ENCODE results near the gene ADGRV1.

The ADGRV1 gene

DNA sequence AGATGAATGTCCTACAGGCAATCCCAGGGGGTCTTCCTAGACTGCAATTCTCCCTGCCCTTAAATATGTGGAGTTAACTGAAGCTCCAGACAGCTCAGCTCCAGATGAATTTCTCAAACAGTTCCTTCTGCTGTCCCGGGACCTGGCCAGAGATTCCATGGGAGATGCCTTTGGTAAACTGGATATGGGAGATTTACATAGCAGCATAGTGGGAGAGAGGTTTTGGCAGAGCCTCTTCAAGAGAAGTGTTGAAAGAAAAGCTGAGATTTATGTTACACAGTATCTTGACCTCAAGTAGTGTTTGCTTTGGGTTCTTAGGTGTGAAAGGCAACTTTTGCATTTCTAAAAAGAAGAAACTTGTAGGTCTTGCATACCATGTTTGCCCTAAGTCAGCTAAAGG lies 459.6 kb downstream of the ADGRV1 start:
- TF ChIP-seq, protein P1, sequence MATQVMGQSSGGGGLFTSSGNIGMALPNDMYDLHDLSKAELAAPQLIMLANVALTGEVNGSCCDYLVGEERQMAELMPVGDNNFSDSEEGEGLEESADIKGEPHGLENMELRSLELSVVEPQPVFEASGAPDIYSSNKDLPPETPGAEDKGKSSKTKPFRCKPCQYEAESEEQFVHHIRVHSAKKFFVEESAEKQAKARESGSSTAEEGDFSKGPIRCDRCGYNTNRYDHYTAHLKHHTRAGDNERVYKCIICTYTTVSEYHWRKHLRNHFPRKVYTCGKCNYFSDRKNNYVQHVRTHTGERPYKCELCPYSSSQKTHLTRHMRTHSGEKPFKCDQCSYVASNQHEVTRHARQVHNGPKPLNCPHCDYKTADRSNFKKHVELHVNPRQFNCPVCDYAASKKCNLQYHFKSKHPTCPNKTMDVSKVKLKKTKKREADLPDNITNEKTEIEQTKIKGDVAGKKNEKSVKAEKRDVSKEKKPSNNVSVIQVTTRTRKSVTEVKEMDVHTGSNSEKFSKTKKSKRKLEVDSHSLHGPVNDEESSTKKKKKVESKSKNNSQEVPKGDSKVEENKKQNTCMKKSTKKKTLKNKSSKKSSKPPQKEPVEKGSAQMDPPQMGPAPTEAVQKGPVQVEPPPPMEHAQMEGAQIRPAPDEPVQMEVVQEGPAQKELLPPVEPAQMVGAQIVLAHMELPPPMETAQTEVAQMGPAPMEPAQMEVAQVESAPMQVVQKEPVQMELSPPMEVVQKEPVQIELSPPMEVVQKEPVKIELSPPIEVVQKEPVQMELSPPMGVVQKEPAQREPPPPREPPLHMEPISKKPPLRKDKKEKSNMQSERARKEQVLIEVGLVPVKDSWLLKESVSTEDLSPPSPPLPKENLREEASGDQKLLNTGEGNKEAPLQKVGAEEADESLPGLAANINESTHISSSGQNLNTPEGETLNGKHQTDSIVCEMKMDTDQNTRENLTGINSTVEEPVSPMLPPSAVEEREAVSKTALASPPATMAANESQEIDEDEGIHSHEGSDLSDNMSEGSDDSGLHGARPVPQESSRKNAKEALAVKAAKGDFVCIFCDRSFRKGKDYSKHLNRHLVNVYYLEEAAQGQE (IDR thresholded peaks at IDR 0.05; ENCODE audit: insufficient replicate concordance, low read depth): no peak
- TF ChIP-seq, protein P2, sequence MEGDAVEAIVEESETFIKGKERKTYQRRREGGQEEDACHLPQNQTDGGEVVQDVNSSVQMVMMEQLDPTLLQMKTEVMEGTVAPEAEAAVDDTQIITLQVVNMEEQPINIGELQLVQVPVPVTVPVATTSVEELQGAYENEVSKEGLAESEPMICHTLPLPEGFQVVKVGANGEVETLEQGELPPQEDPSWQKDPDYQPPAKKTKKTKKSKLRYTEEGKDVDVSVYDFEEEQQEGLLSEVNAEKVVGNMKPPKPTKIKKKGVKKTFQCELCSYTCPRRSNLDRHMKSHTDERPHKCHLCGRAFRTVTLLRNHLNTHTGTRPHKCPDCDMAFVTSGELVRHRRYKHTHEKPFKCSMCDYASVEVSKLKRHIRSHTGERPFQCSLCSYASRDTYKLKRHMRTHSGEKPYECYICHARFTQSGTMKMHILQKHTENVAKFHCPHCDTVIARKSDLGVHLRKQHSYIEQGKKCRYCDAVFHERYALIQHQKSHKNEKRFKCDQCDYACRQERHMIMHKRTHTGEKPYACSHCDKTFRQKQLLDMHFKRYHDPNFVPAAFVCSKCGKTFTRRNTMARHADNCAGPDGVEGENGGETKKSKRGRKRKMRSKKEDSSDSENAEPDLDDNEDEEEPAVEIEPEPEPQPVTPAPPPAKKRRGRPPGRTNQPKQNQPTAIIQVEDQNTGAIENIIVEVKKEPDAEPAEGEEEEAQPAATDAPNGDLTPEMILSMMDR (IDR thresholded peaks at IDR 0.05; ENCODE audit: insufficient read depth, low read length): no peak
- TF ChIP-seq POLR2AphosphoS5 (IDR thresholded peaks at IDR 0.05; ENCODE audit: low read depth) (no peak), GABPA (IDR thresholded peaks at IDR 0.05; ENCODE audit: low read depth) (no peak), SPI1 (IDR thresholded peaks at IDR 0.05; ENCODE audit: borderline replicate concordance, low read depth) (no peak)
- Histone ChIP-seq H3K4me3 (replicated peaks; ENCODE audit: insufficient read depth, low read length) (no peak overlapping the region), H3K27ac (replicated peaks) (no peak overlapping the region), H3K27me3 (ENCODE audit: insufficient read depth, poor library complexity, severe bottlenecking) (no peaks in the 10 kb centered on the region)
- no peak for DNase-seq (ENCODE audit: low read depth in 1 of 2, low spot score in 1 of 2)

DNA sequence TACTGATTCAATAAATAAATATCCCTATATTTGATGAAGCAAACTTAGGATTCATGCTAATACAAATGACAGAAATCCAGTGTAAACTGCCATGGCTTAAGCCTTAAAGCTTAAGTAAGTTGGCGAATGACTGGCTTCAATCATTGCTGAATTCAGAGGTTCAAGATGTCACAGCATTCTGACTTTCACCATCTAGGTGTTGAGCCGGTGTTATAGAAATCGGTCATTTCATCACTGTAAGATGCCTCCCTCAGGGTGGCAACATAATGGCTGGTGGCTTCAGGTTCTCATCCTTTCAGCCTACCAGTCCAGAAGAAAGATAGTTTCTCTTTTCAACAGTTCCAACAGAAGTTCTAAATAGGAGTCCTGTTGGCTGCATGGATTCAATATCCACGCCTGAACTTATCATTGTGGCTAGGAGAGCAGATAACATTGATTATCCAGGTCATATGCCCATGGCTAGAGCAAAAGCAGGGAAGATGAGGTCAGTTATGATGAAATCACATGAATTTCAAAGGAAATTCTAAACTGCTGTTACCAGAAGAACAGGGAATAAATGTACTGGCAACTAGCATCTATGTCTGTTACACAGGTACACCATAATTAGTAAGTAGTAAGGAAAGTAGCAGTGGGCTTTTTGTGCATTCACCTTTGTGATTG lies 460.2 kb downstream of the ADGRV1 start:
- Histone ChIP-seq H3K27me3 (ENCODE audit: insufficient read depth, poor library complexity, severe bottlenecking) (no peaks in the 10 kb centered on the region), H3K27ac (replicated peaks) (no peak overlapping the region), H3K4me3 (replicated peaks; ENCODE audit: insufficient read depth, low read length) (no peak overlapping the region)
- no peak for DNase-seq (ENCODE audit: low read depth in 1 of 2, low spot score in 1 of 2)
- TF ChIP-seq POLR2AphosphoS5 (IDR thresholded peaks at IDR 0.05; ENCODE audit: low read depth) (no peak), SPI1 (IDR thresholded peaks at IDR 0.05; ENCODE audit: borderline replicate concordance, low read depth) (no peak), GABPA (IDR thresholded peaks at IDR 0.05; ENCODE audit: low read depth) (no peak)
- TF ChIP-seq, protein P2 (IDR thresholded peaks at IDR 0.05; ENCODE audit: insufficient read depth, low read length): no peak
- TF ChIP-seq, protein P1 (IDR thresholded peaks at IDR 0.05; ENCODE audit: insufficient replicate concordance, low read depth): no peak

DNA sequence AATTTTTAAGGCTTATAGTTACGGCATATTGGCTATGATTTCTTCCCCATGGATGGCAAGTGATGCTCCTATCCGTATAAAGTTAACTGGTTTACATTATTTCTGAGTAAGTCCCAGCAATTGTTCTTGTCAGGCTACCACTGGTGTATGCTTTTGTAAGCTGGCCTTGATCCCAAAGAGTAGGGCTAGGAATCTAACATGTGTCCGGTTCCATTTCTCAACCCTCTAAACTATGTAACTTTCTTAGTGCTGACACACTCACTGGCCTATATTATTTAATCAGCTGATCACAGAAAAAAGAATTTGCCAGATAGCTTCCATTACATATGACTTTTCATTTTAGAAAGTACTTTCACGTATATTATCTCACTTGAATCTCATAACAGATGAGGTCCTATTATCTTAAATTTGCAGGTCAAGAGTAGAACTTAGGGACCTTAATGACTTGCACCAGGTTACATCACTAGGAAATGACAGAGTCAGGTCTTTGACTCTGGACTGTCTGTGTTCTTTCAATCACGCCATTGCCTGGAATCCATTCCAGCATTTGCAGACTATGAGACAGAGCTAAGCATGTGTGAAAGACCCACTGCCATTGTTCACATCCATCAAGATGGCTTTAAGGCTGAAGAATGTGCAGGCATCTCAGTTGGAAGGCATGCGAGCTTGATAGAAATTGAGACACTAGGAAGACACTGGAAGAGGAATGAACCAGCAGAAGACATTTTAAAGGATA lies 461.6 kb downstream of the ADGRV1 start:
- H3K27ac ChIP-seq (replicated peaks): no peak overlapping the region
- TF ChIP-seq, protein P1 (IDR thresholded peaks at IDR 0.05; ENCODE audit: insufficient replicate concordance, low read depth): no peak
- no peak for TF ChIP-seq SPI1 (IDR thresholded peaks at IDR 0.05; ENCODE audit: borderline replicate concordance, low read depth)
- TF ChIP-seq POLR2AphosphoS5 (IDR thresholded peaks at IDR 0.05; ENCODE audit: low read depth): no peak
- TF ChIP-seq, protein P2 (IDR thresholded peaks at IDR 0.05; ENCODE audit: insufficient read depth, low read length): no peak
- no peak for TF ChIP-seq GABPA (IDR thresholded peaks at IDR 0.05; ENCODE audit: low read depth)
- H3K4me3 ChIP-seq (replicated peaks; ENCODE audit: insufficient read depth, low read length): no peak overlapping the region
- H3K27me3 ChIP-seq (ENCODE audit: insufficient read depth, poor library complexity, severe bottlenecking): no peaks in the 10 kb centered on the region
- no peak for DNase-seq (ENCODE audit: low read depth in 1 of 2, low spot score in 1 of 2)

All from HL-60 (cell line).